Measurements from ENCODE around the gene ABCA7.

ABCA7 gene

GRCh38 chr19:1074544-1075283 lies 34.8 kb downstream of the ABCA7 start:
- DNase-seq (ENCODE audit: insufficient read length, low spot score) = peak; percentile 98
- peak; percentile 73 for TF ChIP-seq POLR2A (IDR thresholded peaks at IDR 0.05; ENCODE audit: low read depth, low read length)
- FAIRE-seq = no peak

- no peak for FAIRE-seq
- TF ChIP-seq POLR2A (IDR thresholded peaks at IDR 0.05; ENCODE audit: low read depth, low read length) = no peak
Observed at GRCh38 chr19:1076046-1076386, 36.1 kb downstream of the ABCA7 start.

GRCh38 chr19:1076951-1077350 lies 37.0 kb downstream of the ABCA7 start:
- DNase-seq (ENCODE audit: insufficient read length, low spot score) (no peak), FAIRE-seq (no peak)
- no peak for TF ChIP-seq POLR2A (IDR thresholded peaks at IDR 0.05; ENCODE audit: low read depth, low read length)

More at GRCh38 chr19:1076046-1076386, 36.1 kb downstream of the ABCA7 start:
- no peak for DNase-seq (ENCODE audit: insufficient read length, low spot score)

- no peak for DNase-seq (ENCODE audit: insufficient read length, low spot score)
- TF ChIP-seq POLR2A (IDR thresholded peaks at IDR 0.05; ENCODE audit: low read depth, low read length) = no peak
- FAIRE-seq = no peak
Observed at GRCh38 chr19:1079566-1080111, 39.7 kb downstream of the ABCA7 start.

GRCh38 chr19:1080360-1081161 lies 40.7 kb downstream of the ABCA7 start:
- no peak for TF ChIP-seq POLR2A (IDR thresholded peaks at IDR 0.05; ENCODE audit: low read depth, low read length)
- FAIRE-seq (no peak), DNase-seq (ENCODE audit: insufficient read length, low spot score) (no peak)

GRCh38 chr19:1081301-1082164 lies 41.6 kb downstream of the ABCA7 start:
- FAIRE-seq (no peak), DNase-seq (ENCODE audit: insufficient read length, low spot score) (no peak)
- TF ChIP-seq POLR2A (IDR thresholded peaks at IDR 0.05; ENCODE audit: low read depth, low read length) = no peak

GRCh38 chr19:1082165-1082927 lies 42.4 kb downstream of the ABCA7 start:
- TF ChIP-seq POLR2A (IDR thresholded peaks at IDR 0.05; ENCODE audit: low read depth, low read length) = no peak
- FAIRE-seq (no peak), DNase-seq (ENCODE audit: insufficient read length, low spot score) (no peak)

- no peak for FAIRE-seq
- TF ChIP-seq POLR2A (IDR thresholded peaks at IDR 0.05; ENCODE audit: low read depth, low read length) = no peak
- no peak for DNase-seq (ENCODE audit: insufficient read length, low spot score)
Observed at GRCh38 chr19:1082928-1083816, 43.3 kb downstream of the ABCA7 start.

- no peak for TF ChIP-seq POLR2A (IDR thresholded peaks at IDR 0.05; ENCODE audit: low read depth, low read length)
Observed at GRCh38 chr19:1084024-1084868, 44.3 kb downstream of the ABCA7 start.

GRCh38 chr19:1085053-1085658 lies 45.2 kb downstream of the ABCA7 start:
- FAIRE-seq (no peak), DNase-seq (ENCODE audit: insufficient read length, low spot score) (no peak)
- TF ChIP-seq POLR2A (IDR thresholded peaks at IDR 0.05; ENCODE audit: low read depth, low read length) = no peak

More at GRCh38 chr19:1084024-1084868, 44.3 kb downstream of the ABCA7 start:
- DNase-seq (ENCODE audit: insufficient read length, low spot score) = no peak
- no peak for FAIRE-seq
